Small intestine (tissue), 7 donors: ENCODE results near the gene SLIT3. TPM values are rescaled to one million over a fixed set of nuclear protein-coding genes. Genes with fewer than 3 reads are reported as not detected.

ENCODE experiments used
- DNase-seq, 2 donors: peaks; one replicate each; pipeline versions ENCODE4 v3.0.0 to v3.0.0-alpha.2; 2013
- FAIRE-seq: peaks from 2 replicates; lab custom pipeline; 2012; peaks lifted over from hg19 to GRCh38; lab: Jason Lieb, UNC
- H3K27ac ChIP-seq, 3 donors: one replicate each; pipeline ENCODE4 v1.5.1; 2013; ENCODE audit warnings: low read length in 2 of 3, mild to moderate bottlenecking in 2 of 3, control low read depth in 1 of 3, inconsistent platforms in 1 of 3, low read depth in 1 of 3, moderate library complexity in 1 of 3
- H3K27me3 ChIP-seq, 3 donors: one replicate each; pipeline ENCODE4 v1.6.1; 2013; ENCODE audit warnings: low read length in 3 of 3, inconsistent platforms in 1 of 3; ENCODE audit not compliant: control insufficient read depth in 3 of 3, insufficient read depth in 3 of 3
- H3K36me3 ChIP-seq, 3 donors: one replicate each; pipeline ENCODE4 v1.6.1; 2013; ENCODE audit warnings: low read length in 3 of 3, inconsistent platforms in 1 of 3, low read depth in 1 of 3, mild to moderate bottlenecking in 1 of 3, moderate library complexity in 1 of 3; ENCODE audit not compliant: control insufficient read depth in 3 of 3, insufficient read depth in 2 of 3
- H3K4me1 ChIP-seq, 3 donors: one replicate each; pipeline ENCODE4 v1.6.1; 2013; ENCODE audit warnings: low read length in 2 of 3, inconsistent platforms in 1 of 3, low read depth in 1 of 3, mild to moderate bottlenecking in 1 of 3, moderate library complexity in 1 of 3; ENCODE audit not compliant: control insufficient read depth in 3 of 3, insufficient read depth in 2 of 3
- H3K4me3 ChIP-seq, 3 donors: one replicate each; pipeline ENCODE4 v1.5.1; 2013; ENCODE audit warnings: low read length in 3 of 3, control low read depth in 1 of 3, inconsistent platforms in 1 of 3, low read depth in 1 of 3, mild to moderate bottlenecking in 1 of 3, moderate library complexity in 1 of 3
- H3K9me3 ChIP-seq, 2 donors: one replicate each; pipeline ENCODE4 v1.6.1; 2013; ENCODE audit warnings: low read depth in 1 of 2, low read length in 1 of 2; ENCODE audit not compliant: control insufficient read depth in 2 of 2, insufficient read depth in 1 of 2
- WGBS, 3 donors: extraction: QIAGEN DNeasy Blood & Tissue Kit; methylation state at CpG; one replicate each; pipeline ENCODE4 v1.1.7; 2013; 5-methylcytosine and 5-hydroxymethylcytosine counted together
- polyA plus RNA-seq, 4 donors: library from polyadenylated mRNA; stranded (reverse) in 3 of 4; unstranded in 1 of 4; fragments of 200-250 nt in 3 of 4; fragments of 120-200 nt in 1 of 4; gene quantifications; one replicate each; pipeline versions ENCODE4 v1.2.1 to v1.2.3, GENCODE V29; 2013
- donor health status: healthy with polysubstance abuse.
- donor health status: control.
- donor health status: control.
- donor health status: Bipolar disorder and iron deficiency.
- donor health status: healthy.

SLIT3 gene
- polyA plus RNA-seq, 4 donors: 0.27 to 5.5 (median 5.3) TPM; not detected in 1

DNA sequence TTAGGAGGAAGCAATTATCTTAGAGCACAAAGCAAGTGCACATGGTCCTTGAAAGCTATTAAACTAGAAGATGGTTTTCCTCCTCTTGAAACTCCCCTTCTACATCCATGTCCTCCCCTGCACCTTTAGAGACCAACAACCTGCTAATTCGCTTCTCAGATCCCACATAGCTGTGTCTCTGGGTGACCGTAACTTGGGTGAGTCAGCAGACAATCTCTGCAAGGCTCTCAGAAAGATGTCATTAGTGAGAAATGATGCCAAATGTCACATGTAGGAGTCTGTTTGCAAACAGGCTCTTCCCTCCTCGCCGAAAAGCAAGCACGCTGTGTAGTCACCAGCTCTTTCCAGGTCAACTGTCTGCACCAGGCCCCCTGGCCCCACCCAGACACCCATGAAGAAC is 291.8 kb downstream of the SLIT3 start:
- no peak for FAIRE-seq
- Histone ChIP-seq H3K27ac (no peak overlapping the region), H3K4me1 (no peaks in the 10 kb centered on the region), H3K4me3 (no peak overlapping the region), H3K27me3 (no peaks in the 10 kb centered on the region), H3K36me3 (no peaks in the 10 kb centered on the region), H3K9me3 (no peaks in the 10 kb centered on the region)
- no peak for DNase-seq
- WGBS, 3 donors: 67 to 69% (median 68%) methylated on average over 5 of the region's 5 CpGs

DNA sequence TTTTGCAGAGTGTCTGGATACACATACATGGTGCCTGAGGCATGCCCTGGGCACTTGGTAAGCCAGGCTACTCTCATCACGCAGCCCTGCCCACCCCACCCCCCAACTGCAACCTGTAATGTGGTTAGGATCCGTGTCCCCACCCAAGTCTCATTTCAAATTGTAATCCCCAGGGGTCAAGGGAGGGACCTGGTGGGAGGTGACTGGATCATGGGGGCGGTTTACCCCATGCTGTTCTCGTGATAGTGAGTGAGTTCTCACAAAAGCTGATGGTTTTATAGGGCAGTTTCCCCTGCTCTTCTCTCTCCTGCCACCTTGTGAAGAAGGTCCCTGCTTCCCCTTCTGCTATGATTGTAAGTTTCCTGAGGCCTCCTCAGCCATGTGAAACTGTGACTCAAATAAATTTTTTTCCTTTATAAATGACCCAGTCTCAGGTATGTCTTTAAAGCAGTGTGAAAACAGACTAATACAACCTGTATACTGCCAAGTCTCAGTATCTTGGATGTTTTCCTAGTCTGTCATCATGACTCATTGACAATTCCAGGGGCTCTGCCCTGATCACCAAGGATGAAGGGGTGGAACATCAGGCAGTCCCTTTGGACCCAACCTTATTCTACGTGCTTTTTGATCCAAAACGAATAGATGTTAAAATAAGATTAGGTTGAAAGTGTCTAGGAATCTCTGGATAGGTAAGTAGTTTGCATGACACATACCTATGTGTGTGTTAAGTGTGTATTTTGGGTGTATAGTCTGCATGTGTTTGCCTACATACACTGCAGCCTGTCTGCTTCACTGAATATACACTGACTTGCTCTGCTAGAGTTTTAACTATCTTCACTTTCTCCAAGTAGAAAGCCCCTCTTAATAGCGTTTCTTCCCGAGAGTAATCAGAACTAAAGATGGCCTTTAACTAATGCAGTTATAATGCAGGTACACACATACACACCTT is 293.8 kb downstream of the SLIT3 start:
- no peaks in the 10 kb centered on the region for H3K4me1 ChIP-seq
- H3K36me3 ChIP-seq: no peaks in the 10 kb centered on the region
- no peaks in the 10 kb centered on the region for H3K27me3 ChIP-seq
- no peak for DNase-seq
- H3K9me3 ChIP-seq: no peaks in the 10 kb centered on the region
- H3K4me3 ChIP-seq: no peak overlapping the region
- H3K27ac ChIP-seq: no peak overlapping the region
- WGBS, 3 donors: 71 to 81% (median 77%) methylated on average over 8 of the region's 8 CpGs
- FAIRE-seq: no peak

DNA sequence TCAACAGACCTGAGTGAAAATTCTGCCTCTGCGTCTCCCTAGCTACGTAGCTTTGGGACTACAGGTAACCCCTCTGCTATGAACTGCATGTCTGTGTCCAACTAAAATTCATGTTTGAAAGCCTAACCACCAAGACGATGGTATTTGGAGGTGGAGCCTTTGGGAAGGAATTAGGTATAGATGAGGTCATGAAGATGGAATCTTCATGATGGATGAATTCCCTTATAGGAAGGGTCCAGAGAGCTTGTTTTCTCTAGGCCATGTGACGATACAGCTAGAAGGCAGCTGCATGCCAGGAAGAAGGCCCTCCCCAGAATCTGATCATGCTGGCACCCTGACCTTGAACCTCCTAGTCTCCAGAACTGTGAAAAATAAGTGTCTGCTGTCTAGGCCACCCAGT is 296.4 kb downstream of the SLIT3 start:
- Histone ChIP-seq H3K4me1 (no peaks in the 10 kb centered on the region), H3K27ac (no peak overlapping the region), H3K9me3 (no peaks in the 10 kb centered on the region), H3K4me3 (no peak overlapping the region), H3K36me3 (no peaks in the 10 kb centered on the region), H3K27me3 (no peaks in the 10 kb centered on the region)
- FAIRE-seq (no peak), DNase-seq (no peak)
- 65 to 72% (median 70%) methylated on average over 4 of the region's 4 CpGs for WGBS, 3 donors

DNA sequence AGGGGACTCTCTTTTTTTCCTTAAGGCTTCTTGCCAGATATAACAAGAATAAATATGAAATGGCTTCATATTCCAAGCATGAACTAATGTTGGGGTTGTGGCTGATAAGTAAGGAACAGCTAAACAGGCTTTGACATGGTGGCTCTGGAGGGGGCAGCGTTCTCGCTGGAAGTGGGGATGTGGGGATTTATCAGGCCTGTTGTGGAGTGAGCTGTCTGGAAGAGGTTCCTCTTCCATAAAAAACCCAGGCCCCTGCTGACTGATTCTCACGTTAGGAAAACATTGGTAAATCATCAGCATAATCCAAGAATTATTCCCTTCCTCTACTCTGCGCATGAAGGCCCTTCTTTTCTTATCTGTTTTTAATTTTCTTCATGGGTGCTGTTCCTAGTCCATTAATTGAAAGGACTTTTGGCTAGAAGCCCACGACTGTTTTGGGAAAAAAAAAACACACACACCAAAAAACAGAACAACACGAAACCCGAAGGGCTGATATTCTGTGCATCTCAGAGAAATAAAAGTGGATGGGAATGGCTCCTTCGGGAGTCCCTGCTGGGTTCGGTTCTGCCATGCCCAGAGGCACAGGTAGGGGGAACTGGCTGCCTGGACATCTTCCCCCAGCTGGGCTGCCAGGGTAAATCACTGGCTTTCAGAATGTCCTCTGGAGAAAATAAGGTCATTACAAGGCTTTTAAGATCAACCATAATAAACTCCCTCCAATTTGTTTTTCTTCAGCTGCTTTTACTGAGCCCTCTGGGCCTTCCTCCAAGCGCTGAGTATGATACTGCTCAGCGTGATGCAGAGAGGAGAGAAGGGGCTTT is 297.0 kb downstream of the SLIT3 start:
- DNase-seq: no peak
- Histone ChIP-seq H3K27ac (no peak overlapping the region), H3K4me1 (no peaks in the 10 kb centered on the region), H3K4me3 (no peak overlapping the region), H3K27me3 (no peaks in the 10 kb centered on the region), H3K9me3 (no peaks in the 10 kb centered on the region), H3K36me3 (no peaks in the 10 kb centered on the region)
- WGBS, 3 donors: 63 to 74% (median 70%) methylated on average over 11 of the region's 11 CpGs
- no peak for FAIRE-seq

DNA sequence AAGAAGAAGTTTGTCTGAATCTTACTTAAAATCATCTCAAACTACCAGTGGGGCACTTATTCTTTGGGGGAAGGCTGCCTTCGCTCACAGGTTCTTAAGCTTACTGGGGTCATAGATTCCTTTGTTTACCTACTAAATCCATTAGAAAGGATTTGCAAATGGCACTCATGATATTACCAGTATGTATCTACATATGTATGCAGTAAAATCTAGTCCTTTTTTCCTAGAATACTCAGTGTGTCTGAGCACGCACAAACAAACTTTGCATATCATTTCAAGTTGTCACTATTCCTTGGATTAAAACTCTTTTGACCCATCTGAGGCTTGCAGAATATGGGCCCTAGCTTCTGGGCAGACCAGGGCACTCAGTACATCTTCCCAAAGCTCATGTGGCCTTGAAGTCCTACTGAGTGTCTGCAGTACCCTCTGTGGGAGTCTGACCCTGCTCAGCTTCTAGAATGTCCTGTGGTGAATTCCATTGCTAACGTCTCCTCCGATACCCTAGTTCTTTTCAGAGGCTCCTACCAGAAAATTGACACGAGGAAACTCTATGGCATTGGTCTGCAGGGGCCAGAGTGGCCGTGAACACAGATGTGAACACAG is 297.9 kb downstream of the SLIT3 start:
- DNase-seq (no peak), FAIRE-seq (no peak)
- no peak overlapping the region for H3K27ac ChIP-seq
- WGBS, 3 donors: 85 to 88% (median 86%) methylated on average over 6 of the region's 6 CpGs
- no peaks in the 10 kb centered on the region for H3K27me3 ChIP-seq
- H3K9me3 ChIP-seq: no peaks in the 10 kb centered on the region
- H3K4me1 ChIP-seq: no peaks in the 10 kb centered on the region
- no peaks in the 10 kb centered on the region for H3K36me3 ChIP-seq
- no peak overlapping the region for H3K4me3 ChIP-seq

DNA sequence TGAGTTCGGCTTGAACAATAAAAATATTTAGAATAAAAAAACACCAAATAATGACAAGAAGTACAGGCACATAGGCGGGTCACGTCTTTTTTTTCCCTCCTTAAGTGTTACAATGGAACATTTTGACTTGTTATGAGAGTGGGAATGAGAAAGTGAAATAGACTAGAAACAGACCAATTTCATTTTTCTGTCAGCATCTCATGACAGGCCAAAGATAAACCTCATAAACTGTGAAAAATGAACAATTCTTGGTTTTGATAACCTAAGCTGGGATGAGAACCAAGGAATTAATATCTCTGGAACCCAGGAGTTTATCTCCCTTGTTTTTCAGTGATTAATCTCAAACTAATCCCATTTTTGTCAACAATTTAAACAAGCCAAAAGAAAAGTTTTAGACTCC is 299.5 kb downstream of the SLIT3 start:
- Histone ChIP-seq H3K36me3 (no peaks in the 10 kb centered on the region), H3K27me3 (no peaks in the 10 kb centered on the region), H3K27ac (no peak overlapping the region), H3K4me3 (no peak overlapping the region), H3K4me1 (no peaks in the 10 kb centered on the region), H3K9me3 (no peaks in the 10 kb centered on the region)
- WGBS, 3 donors: 65 to 79% (median 70%) methylated on average over 3 of the region's 3 CpGs
- FAIRE-seq: no peak
- DNase-seq: no peak

DNA sequence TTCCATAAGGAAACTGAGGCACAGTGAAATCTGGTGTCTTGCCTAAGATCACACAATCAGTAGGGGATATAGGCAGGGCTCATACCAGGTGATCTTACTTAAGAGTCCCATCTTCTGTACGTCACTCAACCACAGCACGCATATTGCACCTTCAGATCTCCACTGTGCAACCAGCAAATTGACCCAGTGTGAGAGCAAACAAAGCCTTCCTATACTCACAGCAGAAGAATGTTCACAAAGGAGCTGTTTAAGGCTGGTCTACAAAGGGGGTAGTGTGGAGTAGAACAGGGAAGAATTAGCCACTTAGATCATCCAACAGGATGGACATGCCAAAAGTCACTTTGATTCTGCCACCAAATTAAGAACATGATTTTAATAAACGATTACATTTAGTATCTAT is 305.9 kb downstream of the SLIT3 start:
- no peaks in the 10 kb centered on the region for H3K9me3 ChIP-seq
- H3K36me3 ChIP-seq: no peaks in the 10 kb centered on the region
- FAIRE-seq (no peak), DNase-seq (no peak)
- H3K27me3 ChIP-seq: no peaks in the 10 kb centered on the region
- H3K4me3 ChIP-seq: no peak overlapping the region
- no peaks in the 10 kb centered on the region for H3K4me1 ChIP-seq
- no peak overlapping the region for H3K27ac ChIP-seq
- WGBS, 3 donors: 83 to 90% (median 86%) methylated on average over 3 of the region's 3 CpGs

DNA sequence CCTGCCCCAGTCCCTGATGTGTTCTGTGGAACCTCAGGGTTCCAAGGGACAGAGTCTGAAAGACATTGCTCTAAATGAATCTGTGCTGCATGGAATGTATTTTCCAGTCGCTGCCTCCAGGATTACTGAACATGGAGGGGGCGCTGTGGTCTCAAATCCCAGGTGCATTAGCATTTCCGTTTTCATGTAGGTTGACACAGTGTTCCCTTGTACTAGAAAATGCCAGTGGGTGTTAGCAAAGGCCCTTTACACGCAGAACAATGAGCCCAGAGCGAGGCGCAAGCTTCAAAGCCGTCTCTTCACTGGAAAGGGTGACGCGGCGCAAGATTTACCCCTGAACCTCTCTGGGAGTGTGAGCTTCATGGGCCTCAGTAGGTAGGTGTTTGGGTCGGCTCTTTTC is 308.3 kb downstream of the SLIT3 start:
- DNase-seq (no peak), FAIRE-seq (no peak)
- Histone ChIP-seq H3K9me3 (no peaks in the 10 kb centered on the region), H3K4me3 (no peak overlapping the region), H3K4me1 (no peaks in the 10 kb centered on the region), H3K27ac (no peak overlapping the region), H3K27me3 (no peaks in the 10 kb centered on the region), H3K36me3 (no peaks in the 10 kb centered on the region)
- 76 to 80% (median 76%) methylated on average over 11 of the region's 11 CpGs for WGBS, 3 donors
